ENCODE results near the gene CDCP2. TPM values are rescaled to one million over a fixed set of nuclear protein-coding genes. Genes with fewer than 3 reads are reported as not detected.

Gene CDCP2
- total RNA-seq, 2 donors from 2014 or later: not detected

DNA sequence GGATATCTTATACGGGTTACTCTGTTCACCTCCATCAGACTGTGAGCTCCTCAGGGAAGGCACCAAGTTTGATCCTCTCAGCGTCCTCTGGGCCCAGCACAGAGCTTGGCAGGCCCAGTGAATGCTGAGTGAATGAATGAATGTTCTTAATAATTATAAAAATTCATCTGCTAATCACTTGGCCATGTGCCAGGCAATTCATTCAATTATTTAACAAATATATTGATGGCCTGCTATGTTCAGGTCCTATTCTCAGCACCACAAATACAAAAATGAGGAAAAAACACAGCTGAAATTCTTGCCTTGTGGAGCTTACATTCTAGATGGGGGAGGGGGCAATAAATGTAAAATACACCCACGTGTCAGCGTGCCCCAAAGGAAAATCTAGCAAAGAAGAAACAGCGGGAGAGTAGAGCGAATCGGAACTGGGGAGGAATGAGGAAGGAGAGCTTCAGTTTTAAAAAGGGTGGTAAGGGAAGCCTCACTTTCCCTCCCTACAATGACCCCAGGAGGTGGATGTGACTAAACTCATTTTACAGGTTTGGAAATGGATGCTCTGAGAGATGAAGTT is 15.8 kb downstream of the CDCP2 start:
- H3K4me3 ChIP-seq: no peak overlapping the region
- no peak for DNase-seq (ENCODE audit: low spot score)

DNA sequence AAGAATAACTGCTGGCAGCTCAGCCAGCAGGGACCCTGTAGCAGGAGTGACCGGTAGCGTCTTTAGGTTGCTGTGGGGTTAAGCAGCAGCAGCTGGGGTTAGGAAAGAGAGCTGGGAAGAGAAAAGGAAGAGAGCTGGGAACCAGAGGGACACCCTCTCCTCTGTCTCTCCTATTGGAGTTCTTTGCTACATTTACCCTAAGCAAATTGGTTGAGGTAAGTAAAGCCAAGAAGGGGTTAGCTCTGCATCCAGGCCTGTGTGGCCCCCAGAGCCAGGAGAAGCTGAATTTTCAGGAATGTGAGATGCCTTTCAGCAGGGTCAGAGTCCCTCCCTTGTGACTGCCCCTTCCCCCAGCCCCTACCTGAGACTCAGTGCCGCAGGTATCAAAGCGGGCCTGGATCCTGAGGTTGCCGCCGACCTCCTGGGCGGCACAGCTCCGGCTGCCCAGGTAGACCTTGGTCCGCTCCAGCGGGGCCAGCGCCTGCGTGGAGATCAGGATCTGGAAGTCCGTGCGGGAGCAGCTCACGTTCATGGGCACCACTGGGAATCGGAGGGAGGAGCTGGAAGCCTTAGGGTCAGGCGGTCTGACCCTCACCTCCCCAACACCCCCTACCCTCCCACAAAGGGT is 16.4 kb downstream of the CDCP2 start:
- no peak overlapping the region for H3K27ac ChIP-seq
- H3K9me3 ChIP-seq: no peaks in the 10 kb centered on the region
- no peaks in the 10 kb centered on the region for H3K4me1 ChIP-seq (ENCODE audit: control insufficient read depth in 1 of 2, low read depth in 2 of 2)
- H3K36me3 ChIP-seq: no peaks in the 10 kb centered on the region
- ATAC-seq (ENCODE audit: insufficient number of reproducible peaks, low FRiP score, low read depth) (no peak), DNase-seq (ENCODE audit: low spot score) (no peak)
- no peaks in the 10 kb centered on the region for H3K27me3 ChIP-seq (replicated peaks; ENCODE audit: insufficient read depth)
- TF ChIP-seq, protein P1, sequence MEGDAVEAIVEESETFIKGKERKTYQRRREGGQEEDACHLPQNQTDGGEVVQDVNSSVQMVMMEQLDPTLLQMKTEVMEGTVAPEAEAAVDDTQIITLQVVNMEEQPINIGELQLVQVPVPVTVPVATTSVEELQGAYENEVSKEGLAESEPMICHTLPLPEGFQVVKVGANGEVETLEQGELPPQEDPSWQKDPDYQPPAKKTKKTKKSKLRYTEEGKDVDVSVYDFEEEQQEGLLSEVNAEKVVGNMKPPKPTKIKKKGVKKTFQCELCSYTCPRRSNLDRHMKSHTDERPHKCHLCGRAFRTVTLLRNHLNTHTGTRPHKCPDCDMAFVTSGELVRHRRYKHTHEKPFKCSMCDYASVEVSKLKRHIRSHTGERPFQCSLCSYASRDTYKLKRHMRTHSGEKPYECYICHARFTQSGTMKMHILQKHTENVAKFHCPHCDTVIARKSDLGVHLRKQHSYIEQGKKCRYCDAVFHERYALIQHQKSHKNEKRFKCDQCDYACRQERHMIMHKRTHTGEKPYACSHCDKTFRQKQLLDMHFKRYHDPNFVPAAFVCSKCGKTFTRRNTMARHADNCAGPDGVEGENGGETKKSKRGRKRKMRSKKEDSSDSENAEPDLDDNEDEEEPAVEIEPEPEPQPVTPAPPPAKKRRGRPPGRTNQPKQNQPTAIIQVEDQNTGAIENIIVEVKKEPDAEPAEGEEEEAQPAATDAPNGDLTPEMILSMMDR (IDR thresholded peaks at IDR 0.05): no peak
- no peak overlapping the region for H3K4me3 ChIP-seq

More for the DNA sequence above, 15.8 kb downstream of the CDCP2 start:
- Histone ChIP-seq H3K27me3 (replicated peaks; ENCODE audit: insufficient read depth) (no peaks in the 10 kb centered on the region), H3K4me1 (ENCODE audit: control insufficient read depth in 1 of 2, low read depth in 2 of 2) (no peaks in the 10 kb centered on the region), H3K36me3 (no peaks in the 10 kb centered on the region), H3K27ac (no peak overlapping the region), H3K9me3 (no peaks in the 10 kb centered on the region)
- ATAC-seq (ENCODE audit: insufficient number of reproducible peaks, low FRiP score, low read depth): no peak
- TF ChIP-seq, protein P1 (IDR thresholded peaks at IDR 0.05): no peak

DNA sequence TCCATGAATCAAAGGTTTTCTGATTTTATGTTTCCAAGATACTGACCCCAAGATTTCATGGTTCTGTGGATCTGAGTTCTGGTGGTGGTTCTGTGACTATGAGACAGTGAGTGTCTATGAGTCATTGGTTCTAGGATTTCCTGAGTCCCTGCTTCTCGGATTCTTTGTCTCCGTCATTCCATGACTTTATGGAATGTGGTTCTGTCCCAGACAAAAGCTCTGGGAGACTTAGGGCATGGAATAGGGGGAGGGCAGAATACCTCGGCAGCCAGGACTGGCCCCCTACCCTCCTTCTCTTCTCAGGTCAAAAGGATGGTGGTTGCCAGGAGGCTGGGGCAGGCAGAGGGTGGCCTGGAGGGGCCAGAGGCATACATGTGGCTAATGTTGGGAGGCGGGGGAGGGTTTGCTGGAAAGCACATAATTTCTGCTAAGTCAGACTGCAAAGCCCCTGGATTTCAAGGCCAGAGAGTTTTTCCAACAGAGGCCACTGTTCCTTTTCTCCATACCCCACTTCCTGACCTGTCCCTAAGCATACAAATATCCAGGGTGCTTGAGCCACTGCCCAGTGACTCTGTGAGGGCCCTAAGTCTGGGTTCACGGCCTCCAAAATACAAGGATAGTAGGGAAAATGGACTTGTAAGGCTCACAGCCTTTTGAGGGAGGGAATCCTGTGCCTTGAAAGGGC is 17.2 kb downstream of the CDCP2 start:
- ATAC-seq (ENCODE audit: insufficient number of reproducible peaks, low FRiP score, low read depth) (no peak), DNase-seq (ENCODE audit: low spot score) (no peak)
- Histone ChIP-seq H3K4me1 (ENCODE audit: control insufficient read depth in 1 of 2, low read depth in 2 of 2) (no peaks in the 10 kb centered on the region), H3K27me3 (replicated peaks; ENCODE audit: insufficient read depth) (no peaks in the 10 kb centered on the region), H3K36me3 (no peaks in the 10 kb centered on the region), H3K9me3 (no peaks in the 10 kb centered on the region), H3K27ac (no peak overlapping the region), H3K4me3 (no peak overlapping the region)
- TF ChIP-seq, protein P1 (IDR thresholded peaks at IDR 0.05): no peak

DNA sequence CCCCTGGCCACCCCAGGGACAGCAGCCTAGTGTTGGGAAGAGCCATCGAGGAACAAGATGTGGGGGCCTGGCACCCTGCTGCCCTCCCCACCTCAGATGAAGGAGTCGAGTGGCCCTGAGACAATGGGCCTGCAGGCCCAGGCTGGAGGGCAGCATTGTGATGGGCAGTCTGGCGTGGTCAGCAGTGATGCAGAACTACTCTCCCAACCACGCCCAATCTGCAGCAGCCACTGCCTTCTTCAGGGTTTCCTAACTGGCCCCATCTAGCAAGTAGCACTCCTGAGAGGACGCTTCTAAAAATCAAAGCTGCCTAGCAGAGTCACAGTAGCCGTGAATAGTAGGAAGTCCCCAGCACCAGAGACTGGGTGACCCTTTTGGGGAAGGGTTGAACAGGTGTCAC is 18.5 kb downstream of the CDCP2 start:
- no peaks in the 10 kb centered on the region for H3K27me3 ChIP-seq (replicated peaks; ENCODE audit: insufficient read depth)
- H3K36me3 ChIP-seq: no peaks in the 10 kb centered on the region
- DNase-seq (ENCODE audit: low spot score) (no peak), ATAC-seq (ENCODE audit: insufficient number of reproducible peaks, low FRiP score, low read depth) (no peak)
- H3K9me3 ChIP-seq: no peaks in the 10 kb centered on the region
- no peak overlapping the region for H3K4me3 ChIP-seq
- no peaks in the 10 kb centered on the region for H3K4me1 ChIP-seq (ENCODE audit: control insufficient read depth in 1 of 2, low read depth in 2 of 2)
- no peak overlapping the region for H3K27ac ChIP-seq
- TF ChIP-seq, protein P1 (IDR thresholded peaks at IDR 0.05): no peak

DNA sequence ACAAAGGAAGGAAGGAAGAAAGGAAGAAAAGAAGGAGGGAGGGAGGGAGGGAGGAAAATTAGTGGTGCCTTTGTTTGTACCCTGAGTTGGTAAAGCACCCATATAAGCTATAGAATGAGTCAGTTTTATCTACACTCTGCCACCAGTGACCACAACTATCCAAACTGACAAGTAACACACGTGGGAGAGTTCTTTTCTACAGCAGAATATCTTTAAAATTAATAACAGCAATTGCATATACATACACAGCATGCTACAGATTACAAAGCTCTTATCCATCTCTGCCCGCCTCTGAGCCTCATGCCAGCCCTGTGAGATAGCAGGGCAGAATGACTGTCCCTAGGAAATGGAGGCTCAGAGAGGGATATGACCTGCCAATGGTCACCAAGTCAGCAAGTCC is 20.3 kb downstream of the CDCP2 start:
- TF ChIP-seq, protein P1 (IDR thresholded peaks at IDR 0.05): no peak
- no peaks in the 10 kb centered on the region for H3K9me3 ChIP-seq
- no peaks in the 10 kb centered on the region for H3K36me3 ChIP-seq
- ATAC-seq (ENCODE audit: insufficient number of reproducible peaks, low FRiP score, low read depth) (no peak), DNase-seq (ENCODE audit: low spot score) (no peak)
- no peaks in the 10 kb centered on the region for H3K4me1 ChIP-seq (ENCODE audit: control insufficient read depth in 1 of 2, low read depth in 2 of 2)
- no peak overlapping the region for H3K4me3 ChIP-seq
- no peaks in the 10 kb centered on the region for H3K27me3 ChIP-seq (replicated peaks; ENCODE audit: insufficient read depth)
- H3K27ac ChIP-seq: no peak overlapping the region

Data from thoracic aorta (tissue), 2 donors.